Fibroblast of skin of scalp (primary cell): Measurements from ENCODE around the gene ADARB2.

Experiments used
- DNase-seq: peaks from one replicate; pipeline ENCODE4 v3.0.0-alpha.2; 2013

ADARB2 gene

DNA sequence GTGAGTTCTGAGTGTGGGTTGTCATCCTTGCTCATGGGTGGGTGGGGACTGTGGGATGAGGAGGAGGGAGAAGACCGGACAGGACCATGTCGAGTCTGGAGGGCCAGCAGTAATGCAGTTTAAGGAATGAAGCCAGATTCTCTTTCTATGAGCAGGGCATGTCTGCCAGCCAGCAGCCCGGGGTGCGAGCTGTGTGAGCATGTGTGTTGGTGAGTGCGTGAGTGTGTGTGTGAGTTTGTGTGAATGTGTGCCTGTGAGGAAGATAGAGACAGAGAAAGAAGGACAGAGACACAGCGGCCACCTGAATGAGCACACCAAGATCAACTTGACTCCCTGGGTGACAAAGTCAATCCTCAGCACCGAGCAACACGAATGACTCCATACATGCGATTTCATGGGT, 52.3 kb downstream of the ADARB2 start:
- DNase-seq = no peak

GRCh38 chr10:1683649-1684048, 53.7 kb downstream of the ADARB2 start:
- DNase-seq = no peak

DNA sequence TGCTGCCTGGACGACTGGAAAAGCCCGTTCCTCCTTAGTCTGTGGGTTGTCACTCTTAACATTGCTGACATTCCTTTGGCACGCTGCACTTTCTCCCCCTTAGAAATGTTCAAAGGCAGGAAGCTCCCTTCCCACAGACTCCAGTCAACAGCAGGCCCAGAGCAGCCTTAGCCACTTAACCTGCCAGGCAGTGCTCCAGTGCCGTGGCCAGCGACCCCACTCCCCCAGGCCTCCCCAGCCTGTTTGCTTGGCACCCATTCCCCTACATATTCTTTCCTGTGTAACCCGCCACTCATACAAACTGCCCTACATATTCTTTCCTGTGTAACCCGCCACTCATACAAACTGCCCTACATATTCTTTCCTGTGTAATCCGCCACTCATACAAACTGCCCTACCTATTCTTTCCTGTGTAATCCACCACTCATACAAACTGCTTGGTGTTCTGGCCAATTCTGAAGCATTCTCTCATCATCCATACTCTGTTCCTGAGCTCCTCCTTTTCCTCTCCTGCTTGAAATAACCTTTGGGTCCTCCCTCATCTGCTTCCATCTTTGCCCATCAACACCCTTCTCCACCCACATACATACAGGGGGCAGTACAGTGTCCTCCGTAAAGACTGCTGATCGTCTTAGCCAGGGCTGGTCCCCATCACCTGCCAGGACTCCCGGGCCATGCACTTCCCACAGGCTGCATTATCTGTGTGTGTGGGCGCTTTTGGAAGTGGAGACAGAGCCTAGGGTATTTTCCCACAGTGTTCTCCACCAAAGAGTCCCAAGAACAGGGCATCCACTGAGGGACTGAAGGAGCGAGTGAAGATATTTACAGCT, 57.3 kb downstream of the ADARB2 start:
- no peak for DNase-seq

- no peak for DNase-seq
Observed at GRCh38 chr10:1678084-1678483, 59.2 kb downstream of the ADARB2 start.

- DNase-seq = no peak
Observed at GRCh38 chr10:1677307-1677939, 59.9 kb downstream of the ADARB2 start.

GRCh38 chr10:1674501-1674900, 62.8 kb downstream of the ADARB2 start:
- no peak for DNase-seq

- DNase-seq = no peak
Observed at GRCh38 chr10:1673568-1674345, 63.6 kb downstream of the ADARB2 start.

DNA sequence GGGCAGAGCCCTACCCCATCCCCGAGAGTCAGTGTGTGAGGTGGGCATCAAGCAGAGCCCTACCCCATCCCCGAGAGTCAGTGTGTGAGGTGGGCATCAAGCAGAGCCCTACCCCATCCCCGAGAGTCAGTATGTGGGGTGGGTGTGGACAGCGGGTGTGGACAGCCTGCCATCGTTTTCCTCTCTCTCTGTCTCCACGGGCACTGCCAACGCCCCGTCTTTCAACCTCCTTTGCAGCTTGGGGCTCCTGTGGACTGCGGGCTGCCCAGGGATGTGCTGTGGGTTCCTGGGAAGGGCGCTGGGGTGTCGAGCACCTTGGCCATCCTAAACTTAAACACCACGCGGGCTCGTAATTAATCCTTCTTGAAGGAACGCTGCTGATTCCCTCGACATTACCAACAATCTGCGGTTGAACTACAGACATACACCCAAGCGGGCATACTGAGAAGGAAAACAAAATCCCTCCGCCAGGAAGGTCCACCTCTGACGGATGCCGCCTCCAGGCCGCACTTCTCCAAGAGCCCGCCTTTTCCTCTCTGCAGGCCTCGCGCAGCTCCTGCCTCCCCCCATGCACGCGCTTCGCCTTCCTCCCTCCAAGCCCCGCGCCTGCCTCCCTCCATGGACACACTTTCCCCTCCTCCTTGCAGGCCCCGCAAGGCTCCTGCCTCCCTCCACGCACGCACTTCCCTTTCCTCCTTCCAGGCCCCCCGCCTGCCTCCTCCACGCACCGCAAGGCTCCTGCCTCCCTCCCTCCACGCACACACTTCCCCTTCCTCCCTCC, 65.1 kb downstream of the ADARB2 start:
- DNase-seq = no peak

- no peak for DNase-seq
Observed at GRCh38 chr10:1671366-1672000, 65.8 kb downstream of the ADARB2 start.

GRCh38 chr10:1670541-1671365, 66.6 kb downstream of the ADARB2 start:
- DNase-seq = no peak

DNA sequence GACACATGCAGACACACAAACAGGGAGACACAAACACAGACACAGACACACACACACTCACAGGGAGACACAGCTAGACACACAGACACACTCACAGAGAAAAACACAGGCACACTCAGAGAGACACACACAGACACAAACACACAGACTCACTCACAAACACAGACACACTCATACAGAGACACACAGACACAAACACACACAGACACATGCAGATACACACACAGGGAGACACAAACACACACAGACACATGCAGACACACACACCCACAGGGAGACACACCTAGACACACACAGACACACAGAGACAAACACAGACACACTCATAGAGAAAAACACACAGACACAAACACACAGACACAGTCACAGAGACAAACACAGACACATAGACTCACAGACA, 67.9 kb downstream of the ADARB2 start:
- no peak for DNase-seq

DNA sequence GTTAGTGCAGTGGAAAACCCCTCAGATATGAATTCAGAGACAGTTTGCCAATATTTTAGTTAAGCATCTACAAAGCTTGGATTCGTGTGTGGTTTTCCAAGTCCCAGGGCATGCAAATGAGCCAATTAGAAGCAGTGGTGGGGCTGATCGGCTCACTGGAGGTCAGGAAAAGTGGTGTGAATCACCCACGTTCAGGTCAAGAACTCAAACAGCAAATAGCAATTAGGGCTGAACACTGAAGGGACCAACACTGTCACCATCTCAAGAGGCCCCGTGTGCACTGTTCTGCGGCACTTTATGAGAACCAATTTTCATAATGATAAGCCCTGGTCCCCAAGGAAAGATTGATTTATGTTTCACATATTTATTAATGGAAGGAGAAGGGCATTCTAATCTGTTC, 68.9 kb downstream of the ADARB2 start:
- DNase-seq = no peak

DNA sequence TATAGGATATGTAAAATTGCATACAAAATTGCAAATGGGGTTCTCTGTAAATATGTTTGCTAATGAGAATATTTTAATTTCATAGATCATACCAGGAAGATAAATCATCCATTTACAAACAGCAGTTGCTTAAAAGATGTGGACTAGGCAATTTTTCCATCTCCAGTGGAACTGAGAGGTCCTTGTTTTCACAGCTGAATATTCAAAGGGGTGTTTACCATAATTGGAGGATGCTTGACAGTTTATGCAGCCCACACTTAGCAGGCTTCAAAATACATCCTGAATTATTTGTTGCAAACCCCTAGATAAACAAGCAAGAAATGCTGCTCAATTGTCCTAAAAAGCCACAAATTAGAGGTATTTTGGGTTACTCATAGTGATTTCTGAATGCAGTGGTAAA, 69.9 kb downstream of the ADARB2 start:
- no peak for DNase-seq

DNA sequence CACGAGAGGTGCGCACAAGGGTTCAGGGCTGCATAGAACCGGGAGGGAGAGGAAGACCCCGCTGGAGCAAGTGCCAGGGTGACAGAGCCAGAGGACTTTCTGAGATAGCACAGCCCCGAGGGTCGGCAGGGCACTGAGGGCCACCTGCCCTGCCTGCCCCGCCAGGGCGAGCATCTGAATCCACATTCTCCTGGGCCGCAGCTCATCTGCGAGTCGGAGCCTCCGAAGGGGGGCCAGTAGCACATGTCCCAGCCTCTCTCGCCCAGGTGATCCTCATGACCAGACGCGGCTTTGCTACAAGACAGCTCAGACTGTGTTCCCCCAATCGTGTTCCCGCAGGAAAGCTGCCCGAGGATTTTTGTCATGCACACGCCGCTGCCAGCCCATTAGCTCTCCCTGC, 71.2 kb downstream of the ADARB2 start:
- no peak for DNase-seq

DNA sequence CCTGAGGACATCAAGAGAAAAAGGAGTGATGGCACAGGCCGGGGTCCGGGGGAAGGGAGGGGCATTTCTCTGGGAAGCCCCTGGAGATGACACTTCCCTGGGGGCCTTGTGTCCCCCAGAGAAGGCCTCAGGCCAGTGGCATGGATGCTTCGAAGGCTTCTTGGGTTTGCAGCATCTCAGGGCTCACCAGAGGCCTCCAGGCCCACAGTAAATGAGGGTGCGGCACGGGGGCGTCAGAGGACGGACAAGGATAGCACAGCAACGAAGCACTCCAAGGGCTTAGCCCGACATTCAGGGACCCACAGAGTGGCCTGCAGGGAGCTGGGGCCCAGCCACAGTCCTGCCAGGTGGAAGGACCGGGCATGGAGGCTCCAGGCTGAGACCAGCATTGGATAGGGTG, 71.6 kb downstream of the ADARB2 start:
- no peak for DNase-seq

- no peak for DNase-seq
Observed at GRCh38 chr10:1665021-1665661, 72.2 kb downstream of the ADARB2 start.

DNA sequence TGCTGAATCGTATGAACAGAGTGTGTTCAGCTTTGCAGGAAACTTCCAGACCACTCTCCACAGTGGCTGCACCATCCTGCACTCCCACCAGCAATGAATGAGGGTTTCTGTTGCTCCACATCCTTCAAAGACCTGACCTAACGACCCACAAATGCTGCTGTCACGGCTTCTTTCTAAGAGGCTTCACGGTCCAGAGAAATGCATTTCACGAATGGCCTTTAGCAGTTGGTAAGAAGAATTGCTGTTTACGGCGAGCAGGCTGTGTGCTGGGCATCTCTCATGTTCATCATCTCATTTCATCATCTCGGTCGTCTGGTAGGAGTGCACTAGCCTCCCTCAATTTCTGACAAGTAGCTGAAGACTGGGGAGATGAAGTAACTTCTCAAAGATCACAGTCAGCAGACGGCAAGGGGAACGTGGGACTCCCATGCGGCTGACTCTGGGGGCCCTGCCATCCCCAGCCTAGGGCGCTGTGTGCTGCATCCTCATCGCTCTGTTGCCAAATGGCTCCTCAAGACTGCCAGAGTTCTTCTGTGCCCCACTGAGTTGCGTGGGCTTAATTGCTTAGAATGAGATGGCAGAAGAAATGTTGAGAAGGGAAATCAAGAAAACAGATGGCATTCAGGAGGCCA, 72.9 kb downstream of the ADARB2 start:
- no peak for DNase-seq

DNA sequence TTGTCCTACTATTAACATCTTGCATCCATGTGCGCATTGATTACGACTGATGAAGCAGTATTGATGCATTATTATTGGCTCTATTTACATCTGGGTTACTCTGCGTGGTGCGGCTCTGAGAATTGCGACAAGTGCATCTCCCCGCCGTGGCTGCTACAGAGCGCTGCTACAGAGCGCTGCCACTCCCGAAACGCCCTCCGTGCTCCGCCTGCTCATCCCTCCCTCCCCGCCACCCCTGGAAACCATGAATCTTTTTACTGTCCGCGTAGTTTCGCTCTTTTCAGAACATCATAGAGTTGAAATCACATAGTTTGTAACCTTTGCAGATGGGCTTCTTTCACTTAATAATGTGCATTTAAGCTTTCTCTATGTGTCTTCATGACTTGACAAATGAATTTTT, 74.1 kb downstream of the ADARB2 start:
- DNase-seq = no peak

GRCh38 chr10:1662438-1663025, 74.8 kb downstream of the ADARB2 start:
- no peak for DNase-seq
